Spleen (tissue), 11 donors: Measurements from ENCODE around the gene CEP162. TPM values are rescaled to one million over a fixed set of nuclear protein-coding genes. Genes with fewer than 3 reads are reported as not detected.
"Not testable (repeated sequence)": the region's sequence is repeated elsewhere in the genome, so short reads cannot be mapped to it uniquely, and the experiment has no call there.

ENCODE experiments used
- DNase-seq: peaks from one replicate; pipeline ENCODE4 v3.0.0-alpha.2; 2020
- H3K27ac ChIP-seq, 8 donors: fragments of 200-600 bp; sonication (generic) in 7 of 8; 1 replicate in 4 of 8; 2 replicates in 4 of 8; pipeline versions ENCODE4 v1.5.0 to v1.8.0; 2016 to 2021; ENCODE audit warnings: inconsistent platforms in 4 of 8, mild to moderate bottlenecking in 4 of 8, moderate library complexity in 1 of 8
- H3K27me3 ChIP-seq, 7 donors: fragments of 200-600 bp; sonication (generic) in 6 of 7; replicated peaks in 1 of 7; 1 replicate in 4 of 7; 2 replicates in 3 of 7; pipeline versions ENCODE4 v1.5.0 to v1.8.0; 2016 to 2021; ENCODE audit warnings: inconsistent platforms in 3 of 7, mild to moderate bottlenecking in 1 of 7
- H3K36me3 ChIP-seq, 6 donors: fragments of 200-600 bp; sonication (generic) in 5 of 6; 1 replicate in 4 of 6; 2 replicates in 2 of 6; pipeline versions ENCODE4 v1.5.0 to v1.8.0; 2016 to 2021; ENCODE audit warnings: inconsistent platforms in 2 of 6
- H3K4me1 ChIP-seq, 6 donors: fragments of 200-600 bp; sonication (generic) in 5 of 6; 1 replicate in 3 of 6; 2 replicates in 3 of 6; pipeline versions ENCODE4 v1.5.0 to v1.8.0; 2016 to 2021; ENCODE audit warnings: inconsistent platforms in 3 of 6
- H3K4me3 ChIP-seq, 8 donors: fragments of 200-600 bp; sonication (generic) in 7 of 8; 1 replicate in 4 of 8; 2 replicates in 4 of 8; pipeline versions ENCODE4 v1.5.0 to v1.8.0; 2016 to 2021; ENCODE audit warnings: inconsistent platforms in 4 of 8, mild to moderate bottlenecking in 4 of 8, moderate library complexity in 2 of 8
- H3K9me3 ChIP-seq, 8 donors: fragments of 200-600 bp; sonication (generic) in 7 of 8; 1 replicate in 4 of 8; 2 replicates in 4 of 8; pipeline versions ENCODE4 v1.5.0 to v1.8.0; 2016 to 2021; ENCODE audit warnings: inconsistent platforms in 4 of 8
- CTCF ChIP-seq, 11 experiments: fragments of 200-600 bp in 7 of 11; fragments of 450-650 bp in 4 of 11; sonication (generic) in 4 of 11; IDR thresholded peaks in 8 of 11; conservative IDR thresholded peaks in 3 of 11; 1 replicate in 7 of 11; 2 replicates in 4 of 11; pipeline versions ENCODE4 v1.4.0 to v1.8.0; 2016 to 2021; ENCODE audit warnings: antibody characterized with exemption in 11 of 11, inconsistent platforms in 4 of 11, mild to moderate bottlenecking in 1 of 11
- POLR2A ChIP-seq, 3 donors: fragments of 450-650 bp; IDR thresholded peaks; one replicate each; pipeline ENCODE4 v1.5.1; 2017; ENCODE audit warnings: antibody characterized with exemption in 3 of 3, mild to moderate bottlenecking in 1 of 3
- POLR2AphosphoS5 ChIP-seq, 3 donors: sonication (generic); formaldehyde crosslinking; IDR thresholded peaks; one replicate each; pipeline ENCODE4 v1.5.1; 2017; ENCODE audit warnings: antibody characterized with exemption in 3 of 3
- WGBS, 5 donors: extraction: QIAGEN DNeasy Blood & Tissue Kit in 3 of 5; methylation state at CpG; one replicate each; pipeline versions ENCODE4 v1.1.5 to v1.1.7; 2013 to 2018; 5-methylcytosine and 5-hydroxymethylcytosine counted together
- intact Hi-C: fragments of 100-400 bp; cut with DNase I; formaldehyde crosslinking; loops from one replicate; pipeline ENCODE4 v1.15.0; 2023; ENCODE audit warnings: low total_unique reads
- polyA plus RNA-seq, 3 donors: library from polyadenylated mRNA; stranded (reverse); fragments of 200-250 nt; gene quantifications; one replicate each; pipeline ENCODE4 v1.2.1, GENCODE V29; 2013
- total RNA-seq, 7 donors: library from RNA; depleted of rRNA in 3 of 7; stranded (reverse); fragments of >200 nt in 3 of 7; fragmentation: NEBNext Ultra II Directional in 4 of 7; extraction: Animal tissue kit (Norgen Biotek cat#: 25700) in 4 of 7; gene quantifications; one replicate each; pipeline versions ENCODE4 v1.1.0 to v1.2.1, GENCODE V29; 2016 to 2021
- donor health status: healthy with polysubstance abuse.
- donor health status: DM: no; HTN: no; CAD: no; lungs with moderate emphysema.
- donor health status: DM: no; HTN: no; CAD: no.
- donor health status: Bipolar disorder and iron deficiency.
- donor health status: healthy.
- donor health status: DM: no; HTN: no; CAD: no.
- donor health status: DM: yes; HTN: yes; CAD: no.

Gene CEP162
- total and polyA plus RNA-seq, 10 donors, result 5.1 to 22.8 (median 10.3) TPM

GRCh38 chr6:84204011-84204410 is 23.4 kb downstream of the CEP162 start:
- TF ChIP-seq POLR2A (IDR thresholded peaks at IDR 0.05), result no peak
- WGBS, 5 donors, result 89 to 93% (median 92%) methylated on average over 3 of the region's 3 CpGs
- Histone ChIP-seq H3K4me3 (no peak overlapping the region), H3K27ac (no peak overlapping the region), H3K36me3 (peaks cover 0 to 65% (median 27%) of the 10 kb centered on the region in 6 donors), H3K4me1 (no peaks in the 10 kb centered on the region), H3K27me3 (no peaks in the 10 kb centered on the region), H3K9me3 (peaks cover 0 to 8% (median 0%) of the 10 kb centered on the region in 8 donors)
- intact Hi-C loops, result no loop called here
- no peak for DNase-seq

GRCh38 chr6:84199987-84200386 is 27.5 kb downstream of the CEP162 start:
- H3K9me3 ChIP-seq, H3K27ac ChIP-seq, DNase-seq, H3K4me1 ChIP-seq, H3K4me3 ChIP-seq, intact Hi-C loops, H3K27me3 ChIP-seq: not testable (repeated sequence)
- peaks cover 0 to 84% (median 36%) of the 10 kb centered on the region in 6 donors for H3K36me3 ChIP-seq
- WGBS, 5 donors, result 95 to 99% (median 98%) methylated on average over 6 of the region's 6 CpGs

- no peaks in the 10 kb centered on the region for H3K4me1 ChIP-seq
- TF ChIP-seq CTCF (IDR thresholded peaks at IDR 0.05 in 8 of 11, conservative IDR thresholded peaks at IDR 0.05 in 3 of 11), result no peak
- TF ChIP-seq POLR2AphosphoS5 (IDR thresholded peaks at IDR 0.05), result no peak
- no peak for TF ChIP-seq POLR2A (IDR thresholded peaks at IDR 0.05)
- WGBS, 5 donors, result 89 to 96% (median 92%) methylated on average over 2 of the region's 2 CpGs
- no peak overlapping the region for H3K4me3 ChIP-seq
- H3K27me3 ChIP-seq, result no peaks in the 10 kb centered on the region
- H3K27ac ChIP-seq, result no peak overlapping the region
- H3K36me3 ChIP-seq, result peaks cover 0 to 93% (median 50%) of the 10 kb centered on the region in 6 donors
- no peaks in the 10 kb centered on the region for H3K9me3 ChIP-seq
- intact Hi-C loops, result no loop called here
- no peak for DNase-seq
Measured at GRCh38 chr6:84197708-84198107, 29.7 kb downstream of the CEP162 start.

- DNase-seq, result no peak
- Histone ChIP-seq H3K27me3 (no peaks in the 10 kb centered on the region), H3K4me1 (no peaks in the 10 kb centered on the region), H3K27ac (no peak overlapping the region), H3K36me3 (peaks cover 0 to 98% (median 51%) of the 10 kb centered on the region in 6 donors), H3K4me3 (no peak overlapping the region), H3K9me3 (no peaks in the 10 kb centered on the region)
- intact Hi-C loops, result no loop called here
- 79 to 100% (median 90%) methylated on average over 2 of the region's 2 CpGs for WGBS, 5 donors
- no peak for TF ChIP-seq CTCF (IDR thresholded peaks at IDR 0.05 in 8 of 11, conservative IDR thresholded peaks at IDR 0.05 in 3 of 11)
- no peak for TF ChIP-seq POLR2A (IDR thresholded peaks at IDR 0.05)
- no peak for TF ChIP-seq POLR2AphosphoS5 (IDR thresholded peaks at IDR 0.05)
Measured at GRCh38 chr6:84193114-84193708, 34.2 kb downstream of the CEP162 start.

GRCh38 chr6:84191802-84192201 is 35.6 kb downstream of the CEP162 start:
- Histone ChIP-seq H3K9me3 (no peaks in the 10 kb centered on the region), H3K27ac (no peak overlapping the region), H3K27me3 (no peaks in the 10 kb centered on the region), H3K4me3 (no peak overlapping the region), H3K4me1 (no peaks in the 10 kb centered on the region), H3K36me3 (peaks cover 0 to 86% (median 44%) of the 10 kb centered on the region in 6 donors)
- intact Hi-C loops, result no loop called here
- DNase-seq, result no peak
- TF ChIP-seq CTCF (IDR thresholded peaks at IDR 0.05 in 8 of 11, conservative IDR thresholded peaks at IDR 0.05 in 3 of 11) (no peak), POLR2AphosphoS5 (IDR thresholded peaks at IDR 0.05) (no peak), POLR2A (IDR thresholded peaks at IDR 0.05) (no peak)
- 79 to 99% (median 94%) methylated on average over 2 of the region's 2 CpGs for WGBS, 5 donors

- H3K9me3 ChIP-seq, H3K27ac ChIP-seq, DNase-seq, H3K4me3 ChIP-seq, H3K27me3 ChIP-seq, intact Hi-C loops, H3K4me1 ChIP-seq: not testable (repeated sequence)
- peaks cover 0 to 82% (median 43%) of the 10 kb centered on the region in 6 donors for H3K36me3 ChIP-seq
- 96 to 97% (median 96%) methylated on average over 9 to 25 of the region's 25 CpGs; no CpG with 5 or more reads in 2 of the 5 donors for WGBS, 5 donors
Measured at GRCh38 chr6:84189356-84189755, 38.1 kb downstream of the CEP162 start.
